Measurements from ENCODE around the gene MIER3.

Gene MIER3

GRCh38 chr5:56918054-56918453 lies 33.9 kb downstream of the MIER3 start:
- Histone ChIP-seq H3K27ac (no peak overlapping the region), H3K9ac (ENCODE audit: insufficient read length) (no peak overlapping the region), H3K9me3 (ENCODE audit: low read depth, low read length) (no peaks in the 10 kb centered on the region), H3K36me3 (ENCODE audit: insufficient read depth, low read length) (peaks cover 22% of the 10 kb centered on the region), H3K4me3 (no peak overlapping the region)
- no peak for DNase-seq (ENCODE audit: low read depth, low spot score)
- no peak for TF ChIP-seq EZH2 (IDR thresholded peaks at IDR 0.05)

GRCh38 chr5:56917534-56917933 lies 34.4 kb downstream of the MIER3 start:
- Histone ChIP-seq H3K27ac (no peak overlapping the region), H3K9me3 (ENCODE audit: low read depth, low read length) (no peaks in the 10 kb centered on the region), H3K4me3 (no peak overlapping the region), H3K9ac (ENCODE audit: insufficient read length) (no peak overlapping the region), H3K36me3 (ENCODE audit: insufficient read depth, low read length) (peaks cover 16% of the 10 kb centered on the region)
- TF ChIP-seq POLR2AphosphoS5 (IDR thresholded peaks at IDR 0.05; ENCODE audit: borderline replicate concordance, low read depth, low read length) (no peak), EZH2 (IDR thresholded peaks at IDR 0.05) (no peak), FOXP2 (optimal IDR thresholded peaks at IDR 0.05; ENCODE audit: control extremely low read depth, extremely low read length, insufficient read depth) (no peak)
- no peak for DNase-seq (ENCODE audit: low read depth, low spot score)

GRCh38 chr5:56914678-56915077 lies 37.2 kb downstream of the MIER3 start:
- Histone ChIP-seq H3K9me3 (ENCODE audit: low read depth, low read length) (no peaks in the 10 kb centered on the region), H3K9ac (ENCODE audit: insufficient read length) (no peak overlapping the region), H3K36me3 (ENCODE audit: insufficient read depth, low read length) (no peaks in the 10 kb centered on the region), H3K4me3 (no peak overlapping the region), H3K27ac (no peak overlapping the region)
- DNase-seq (ENCODE audit: low read depth, low spot score) = no peak
- TF ChIP-seq POLR2AphosphoS5 (IDR thresholded peaks at IDR 0.05; ENCODE audit: borderline replicate concordance, low read depth, low read length) (no peak), FOXP2 (optimal IDR thresholded peaks at IDR 0.05; ENCODE audit: control extremely low read depth, extremely low read length, insufficient read depth) (no peak), EZH2 (IDR thresholded peaks at IDR 0.05) (no peak)

- H3K36me3 ChIP-seq (ENCODE audit: insufficient read depth, low read length) = no peaks in the 10 kb centered on the region
- no peak overlapping the region for H3K4me3 ChIP-seq
- no peak overlapping the region for H3K27ac ChIP-seq
- no peak overlapping the region for H3K9ac ChIP-seq (ENCODE audit: insufficient read length)
- DNase-seq (ENCODE audit: low read depth, low spot score) = no peak
- TF ChIP-seq POLR2AphosphoS5 (IDR thresholded peaks at IDR 0.05; ENCODE audit: borderline replicate concordance, low read depth, low read length) = no peak
- no peak for TF ChIP-seq FOXP2 (optimal IDR thresholded peaks at IDR 0.05; ENCODE audit: control extremely low read depth, extremely low read length, insufficient read depth)
- TF ChIP-seq EZH2 (IDR thresholded peaks at IDR 0.05) = no peak
- no peaks in the 10 kb centered on the region for H3K9me3 ChIP-seq (ENCODE audit: low read depth, low read length)
Observed at GRCh38 chr5:56913766-56914165, 38.2 kb downstream of the MIER3 start.

GRCh38 chr5:56910210-56910965 lies 41.5 kb downstream of the MIER3 start:
- Histone ChIP-seq H3K27ac (no peak overlapping the region), H3K9me3 (ENCODE audit: low read depth, low read length) (no peaks in the 10 kb centered on the region), H3K4me3 (no peak overlapping the region), H3K36me3 (ENCODE audit: insufficient read depth, low read length) (no peaks in the 10 kb centered on the region), H3K9ac (ENCODE audit: insufficient read length) (no peak overlapping the region)
- no peak for TF ChIP-seq POLR2AphosphoS5 (IDR thresholded peaks at IDR 0.05; ENCODE audit: borderline replicate concordance, low read depth, low read length)
- no peak for TF ChIP-seq EZH2 (IDR thresholded peaks at IDR 0.05)
- TF ChIP-seq FOXP2 (optimal IDR thresholded peaks at IDR 0.05; ENCODE audit: control extremely low read depth, extremely low read length, insufficient read depth) = no peak
- DNase-seq (ENCODE audit: low read depth, low spot score) = no peak

- Histone ChIP-seq H3K36me3 (ENCODE audit: insufficient read depth, low read length) (no peaks in the 10 kb centered on the region), H3K4me3 (no peak within 1 kb of the TSS), H3K9me3 (ENCODE audit: low read depth, low read length) (no peaks in the 10 kb centered on the region), H3K27ac (no peak within 1 kb of the TSS), H3K9ac (ENCODE audit: insufficient read length) (no peak within 1 kb of the TSS)
- DNase-seq (ENCODE audit: low read depth, low spot score) = no peak
- TF ChIP-seq EZH2 (IDR thresholded peaks at IDR 0.05) (no peak), POLR2AphosphoS5 (IDR thresholded peaks at IDR 0.05; ENCODE audit: borderline replicate concordance, low read depth, low read length) (peak; percentile 72)
Observed at GRCh38 chr5:56909294-56910209, 42.4 kb downstream of the MIER3 start, which contains the start of gene SETD9. Gene SETD9 (plus strand): TSS chr5:56909596. CDS start chr5:56909646, 50 bp downstream.

GRCh38 chr5:56908942-56909293 lies 43.0 kb downstream of the MIER3 start:
- H3K36me3 ChIP-seq (ENCODE audit: insufficient read depth, low read length) = no peaks in the 10 kb centered on the region
- no peak for DNase-seq (ENCODE audit: low read depth, low spot score)

GRCh38 chr5:56900858-56901578 lies 50.9 kb downstream of the MIER3 start:
- Histone ChIP-seq H3K9me3 (ENCODE audit: low read depth, low read length) (no peaks in the 10 kb centered on the region), H3K9ac (ENCODE audit: insufficient read length) (no peak overlapping the region), H3K36me3 (ENCODE audit: insufficient read depth, low read length) (no peaks in the 10 kb centered on the region), H3K4me3 (no peak overlapping the region), H3K27ac (no peak overlapping the region)
- peak; percentile 12 for DNase-seq (ENCODE audit: low read depth, low spot score)
- TF ChIP-seq FOXP2 (optimal IDR thresholded peaks at IDR 0.05; ENCODE audit: control extremely low read depth, extremely low read length, insufficient read depth) = no peak
- no peak for TF ChIP-seq EZH2 (IDR thresholded peaks at IDR 0.05)
- no peak for TF ChIP-seq POLR2AphosphoS5 (IDR thresholded peaks at IDR 0.05; ENCODE audit: borderline replicate concordance, low read depth, low read length)

More at GRCh38 chr5:56908942-56909293, 43.0 kb downstream of the MIER3 start:
- Histone ChIP-seq H3K9me3 (ENCODE audit: low read depth, low read length) (no peaks in the 10 kb centered on the region), H3K4me3 (no peak overlapping the region), H3K27ac (no peak overlapping the region), H3K9ac (ENCODE audit: insufficient read length) (no peak overlapping the region)
- TF ChIP-seq EZH2 (IDR thresholded peaks at IDR 0.05) (no peak), POLR2AphosphoS5 (IDR thresholded peaks at IDR 0.05; ENCODE audit: borderline replicate concordance, low read depth, low read length) (no peak), FOXP2 (optimal IDR thresholded peaks at IDR 0.05; ENCODE audit: control extremely low read depth, extremely low read length, insufficient read depth) (no peak)

Measured in SK-N-MC (cell line).